Activated naive CD8-positive, alpha-beta T cell treated with anti-CD3 and anti-CD28 coated beads, Interleukin-2, amount 50 U/mL, for 24 hours (primary cell): Measurements from ENCODE around the gene NOX4.

ENCODE experiments used
- ATAC-seq: fragments of 150-1000 bp; cut with Tn5 transposase; one replicate; pipeline ENCODE4 v1.10.0; 2021
- DNase-seq: peaks from one replicate; pipeline ENCODE4 v3.0.0; 2021
- H3K27ac Mint-ChIP-seq: one replicate; pipeline ENCODE4 v1.8.0; 2021; ENCODE audit warnings: mild to moderate bottlenecking, mixed read lengths
- H3K27me3 Mint-ChIP-seq: one replicate; pipeline ENCODE4 v1.8.0; 2021; ENCODE audit warnings: mixed read lengths
- H3K36me3 Mint-ChIP-seq: one replicate; pipeline ENCODE4 v1.8.0; 2021; ENCODE audit warnings: low read depth, mixed read lengths
- H3K4me1 Mint-ChIP-seq: one replicate; pipeline ENCODE4 v1.8.0; 2021; ENCODE audit warnings: mixed read lengths
- H3K4me3 Mint-ChIP-seq: one replicate; pipeline ENCODE4 v1.8.0; 2021; ENCODE audit warnings: mild to moderate bottlenecking, moderate library complexity, mixed read lengths
- H3K9me3 Mint-ChIP-seq: one replicate; pipeline ENCODE4 v1.8.0; 2021; ENCODE audit warnings: mixed read lengths

NOX4 gene

GRCh38 chr11:89490981-89491690 lies at the start of gene NOX4:
NOX4 (minus strand) TSS chr11:89491375; CDS start chr11:89491246, 129 bp downstream.
- Mint-ChIP-seq H3K36me3 (no peaks in the 10 kb centered on the region), H3K9me3 (no peaks in the 10 kb centered on the region), H3K4me1 (no peaks in the 10 kb centered on the region), H3K4me3 (no peak within 1 kb of the TSS), H3K27me3 (peaks cover 26% of the 10 kb centered on the region), H3K27ac (no peak within 1 kb of the TSS)
- DNase-seq (no peak), ATAC-seq (peak; percentile 33)

GRCh38 chr11:89540826-89541225 lies 49.7 kb upstream of the NOX4 start:
- H3K27me3 Mint-ChIP-seq, result no peaks in the 10 kb centered on the region
- no peak for DNase-seq
- no peak for ATAC-seq
- H3K27ac Mint-ChIP-seq, result no peak overlapping the region
- no peak overlapping the region for H3K4me3 Mint-ChIP-seq
- peaks cover 7% of the 10 kb centered on the region for H3K9me3 Mint-ChIP-seq
- no peaks in the 10 kb centered on the region for H3K4me1 Mint-ChIP-seq
- no peaks in the 10 kb centered on the region for H3K36me3 Mint-ChIP-seq

GRCh38 chr11:89537936-89538335 lies 46.8 kb upstream of the NOX4 start:
- no peak for ATAC-seq
- no peak overlapping the region for H3K4me3 Mint-ChIP-seq
- H3K27me3 Mint-ChIP-seq, result no peaks in the 10 kb centered on the region
- no peak overlapping the region for H3K27ac Mint-ChIP-seq
- H3K9me3 Mint-ChIP-seq, result peaks cover 7% of the 10 kb centered on the region
- DNase-seq, result no peak
- H3K36me3 Mint-ChIP-seq, result no peaks in the 10 kb centered on the region
- H3K4me1 Mint-ChIP-seq, result no peaks in the 10 kb centered on the region

- H3K36me3 Mint-ChIP-seq, result no peaks in the 10 kb centered on the region
- H3K4me1 Mint-ChIP-seq, result no peaks in the 10 kb centered on the region
- ATAC-seq (no peak), DNase-seq (no peak)
- no peak overlapping the region for H3K4me3 Mint-ChIP-seq
- no peak overlapping the region for H3K27ac Mint-ChIP-seq
- no peaks in the 10 kb centered on the region for H3K27me3 Mint-ChIP-seq
- peaks cover 7% of the 10 kb centered on the region for H3K9me3 Mint-ChIP-seq
These were observed 45.8 kb upstream of the NOX4 start for GRCh38 chr11:89536926-89537325.

GRCh38 chr11:89535221-89535620 lies 44.0 kb upstream of the NOX4 start:
- ATAC-seq, result no peak
- H3K9me3 Mint-ChIP-seq, result peaks cover 7% of the 10 kb centered on the region
- no peaks in the 10 kb centered on the region for H3K4me1 Mint-ChIP-seq
- no peak overlapping the region for H3K27ac Mint-ChIP-seq
- H3K4me3 Mint-ChIP-seq, result no peak overlapping the region
- H3K36me3 Mint-ChIP-seq, result no peaks in the 10 kb centered on the region
- H3K27me3 Mint-ChIP-seq, result no peaks in the 10 kb centered on the region
- DNase-seq, result no peak

GRCh38 chr11:89529626-89530380 lies 38.6 kb upstream of the NOX4 start:
- Mint-ChIP-seq H3K27me3 (no peaks in the 10 kb centered on the region), H3K4me1 (no peaks in the 10 kb centered on the region), H3K4me3 (no peak overlapping the region), H3K36me3 (no peaks in the 10 kb centered on the region), H3K9me3 (peaks cover 3% of the 10 kb centered on the region), H3K27ac (no peak overlapping the region)
- ATAC-seq, result no peak
- DNase-seq, result no peak

- no peak for ATAC-seq
- Mint-ChIP-seq H3K27me3 (no peaks in the 10 kb centered on the region), H3K36me3 (no peaks in the 10 kb centered on the region), H3K27ac (no peak overlapping the region), H3K4me1 (no peaks in the 10 kb centered on the region), H3K9me3 (peaks cover 12% of the 10 kb centered on the region), H3K4me3 (no peak overlapping the region)
- DNase-seq, result no peak
These were observed 30.6 kb upstream of the NOX4 start for GRCh38 chr11:89521792-89522191.

- H3K9me3 Mint-ChIP-seq, result peaks cover 12% of the 10 kb centered on the region
These were observed 30.1 kb upstream of the NOX4 start for GRCh38 chr11:89521294-89521693.

GRCh38 chr11:89516496-89516895 lies 25.3 kb upstream of the NOX4 start:
- H3K27me3 Mint-ChIP-seq, result no peaks in the 10 kb centered on the region

More at GRCh38 chr11:89521294-89521693, 30.1 kb upstream of the NOX4 start:
- no peak for DNase-seq
- Mint-ChIP-seq H3K27me3 (no peaks in the 10 kb centered on the region), H3K4me1 (no peaks in the 10 kb centered on the region), H3K4me3 (no peak overlapping the region), H3K36me3 (no peaks in the 10 kb centered on the region), H3K27ac (no peak overlapping the region)
- no peak for ATAC-seq

GRCh38 chr11:89508544-89508943 lies 17.4 kb upstream of the NOX4 start:
- DNase-seq (no peak), ATAC-seq (no peak)
- Mint-ChIP-seq H3K27me3 (no peaks in the 10 kb centered on the region), H3K27ac (no peak overlapping the region), H3K4me3 (no peak overlapping the region), H3K4me1 (no peaks in the 10 kb centered on the region), H3K9me3 (peaks cover 8% of the 10 kb centered on the region), H3K36me3 (no peaks in the 10 kb centered on the region)

More at GRCh38 chr11:89516496-89516895, 25.3 kb upstream of the NOX4 start:
- Mint-ChIP-seq H3K4me1 (no peaks in the 10 kb centered on the region), H3K36me3 (no peaks in the 10 kb centered on the region), H3K4me3 (no peak overlapping the region), H3K27ac (no peak overlapping the region), H3K9me3 (peaks cover 25% of the 10 kb centered on the region)
- ATAC-seq, result no peak
- no peak for DNase-seq

- Mint-ChIP-seq H3K9me3 (peaks cover 3% of the 10 kb centered on the region), H3K27me3 (no peaks in the 10 kb centered on the region), H3K4me3 (no peak overlapping the region), H3K27ac (no peak overlapping the region), H3K4me1 (no peaks in the 10 kb centered on the region), H3K36me3 (no peaks in the 10 kb centered on the region)
- ATAC-seq, result no peak
- no peak for DNase-seq
These were observed 13.1 kb upstream of the NOX4 start for GRCh38 chr11:89504270-89504669.

- Mint-ChIP-seq H3K9me3 (peaks cover 1% of the 10 kb centered on the region), H3K4me1 (no peaks in the 10 kb centered on the region), H3K36me3 (no peaks in the 10 kb centered on the region), H3K27ac (no peak overlapping the region), H3K27me3 (no peaks in the 10 kb centered on the region), H3K4me3 (no peak overlapping the region)
- DNase-seq (no peak), ATAC-seq (no peak)
These were observed 12.2 kb upstream of the NOX4 start for GRCh38 chr11:89503422-89503821.

- no peaks in the 10 kb centered on the region for H3K4me1 Mint-ChIP-seq
- DNase-seq (no peak), ATAC-seq (no peak)
- H3K27ac Mint-ChIP-seq, result no peak overlapping the region
- no peaks in the 10 kb centered on the region for H3K27me3 Mint-ChIP-seq
- H3K36me3 Mint-ChIP-seq, result no peaks in the 10 kb centered on the region
- H3K9me3 Mint-ChIP-seq, result no peaks in the 10 kb centered on the region
- H3K4me3 Mint-ChIP-seq, result no peak overlapping the region
These were observed 11.1 kb upstream of the NOX4 start for GRCh38 chr11:89502301-89502700.

- no peak overlapping the region for H3K27ac Mint-ChIP-seq
- H3K9me3 Mint-ChIP-seq, result no peaks in the 10 kb centered on the region
- H3K27me3 Mint-ChIP-seq, result no peaks in the 10 kb centered on the region
- H3K4me3 Mint-ChIP-seq, result no peak overlapping the region
- DNase-seq (no peak), ATAC-seq (no peak)
- H3K36me3 Mint-ChIP-seq, result no peaks in the 10 kb centered on the region
- H3K4me1 Mint-ChIP-seq, result no peaks in the 10 kb centered on the region
These were observed 9.2 kb upstream of the NOX4 start for GRCh38 chr11:89500336-89500735.

GRCh38 chr11:89498845-89499448 lies 7.8 kb upstream of the NOX4 start:
- Mint-ChIP-seq H3K27ac (no peak overlapping the region), H3K36me3 (no peaks in the 10 kb centered on the region), H3K4me1 (no peaks in the 10 kb centered on the region), H3K27me3 (no peaks in the 10 kb centered on the region), H3K9me3 (no peaks in the 10 kb centered on the region), H3K4me3 (no peak overlapping the region)
- DNase-seq (no peak), ATAC-seq (no peak)
